Peyer's patch (tissue), 4 donors: ENCODE measurements around the gene ABCG4.

Experiments
- POLR2A ChIP-seq, 2 donors: fragments of 450-650 bp; IDR thresholded peaks; one replicate each; pipeline ENCODE4 v1.5.1; 2017; ENCODE audit warnings: antibody characterized with exemption in 2 of 2, mild to moderate bottlenecking in 2 of 2, moderate library complexity in 2 of 2
- TF ChIP-seq, protein P1 (sequence below), 6 experiments: fragments of 450-650 bp in 4 of 6; fragments of 200-600 bp in 2 of 6; sonication (generic) in 1 of 6; IDR thresholded peaks; one replicate each; pipeline ENCODE4 v1.5.1; 2017 to 2019; ENCODE audit warnings: antibody characterized with exemption in 6 of 6, mild to moderate bottlenecking in 3 of 6, moderate library complexity in 1 of 6

DNA sequence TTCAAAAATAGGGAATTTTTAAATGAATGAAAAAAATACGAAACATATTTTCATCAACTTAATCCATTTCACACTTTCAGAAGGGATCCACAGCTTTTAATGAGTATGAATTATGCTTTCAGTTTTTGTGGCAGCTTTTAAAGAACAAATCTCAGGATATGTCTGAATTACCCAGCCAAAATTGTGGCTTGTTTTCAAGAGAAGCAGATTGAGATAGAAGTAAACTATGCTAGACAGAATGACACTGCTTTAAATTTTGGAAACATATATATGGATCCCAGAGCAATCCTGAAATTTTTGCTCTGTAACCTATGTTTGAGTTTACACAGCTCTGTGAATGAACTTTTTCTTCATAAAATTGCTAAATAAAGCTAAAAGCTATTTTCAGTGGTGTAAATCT is 29.9 kb upstream of the ABCG4 start:
- TF ChIP-seq, protein P1, sequence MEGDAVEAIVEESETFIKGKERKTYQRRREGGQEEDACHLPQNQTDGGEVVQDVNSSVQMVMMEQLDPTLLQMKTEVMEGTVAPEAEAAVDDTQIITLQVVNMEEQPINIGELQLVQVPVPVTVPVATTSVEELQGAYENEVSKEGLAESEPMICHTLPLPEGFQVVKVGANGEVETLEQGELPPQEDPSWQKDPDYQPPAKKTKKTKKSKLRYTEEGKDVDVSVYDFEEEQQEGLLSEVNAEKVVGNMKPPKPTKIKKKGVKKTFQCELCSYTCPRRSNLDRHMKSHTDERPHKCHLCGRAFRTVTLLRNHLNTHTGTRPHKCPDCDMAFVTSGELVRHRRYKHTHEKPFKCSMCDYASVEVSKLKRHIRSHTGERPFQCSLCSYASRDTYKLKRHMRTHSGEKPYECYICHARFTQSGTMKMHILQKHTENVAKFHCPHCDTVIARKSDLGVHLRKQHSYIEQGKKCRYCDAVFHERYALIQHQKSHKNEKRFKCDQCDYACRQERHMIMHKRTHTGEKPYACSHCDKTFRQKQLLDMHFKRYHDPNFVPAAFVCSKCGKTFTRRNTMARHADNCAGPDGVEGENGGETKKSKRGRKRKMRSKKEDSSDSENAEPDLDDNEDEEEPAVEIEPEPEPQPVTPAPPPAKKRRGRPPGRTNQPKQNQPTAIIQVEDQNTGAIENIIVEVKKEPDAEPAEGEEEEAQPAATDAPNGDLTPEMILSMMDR (IDR thresholded peaks at IDR 0.05): no peak
- no peak for TF ChIP-seq POLR2A (IDR thresholded peaks at IDR 0.05)
